HCT116 (cell line): Measurements from ENCODE around the gene CYTIP. TPM values are rescaled to one million over a fixed set of nuclear protein-coding genes. Genes with fewer than 3 reads are reported as not detected.

Experiments
- ATAC-seq: fragments of 200-7000 bp; cut with Tn5 transposase; 2 replicates; pipeline ENCODE4 v1.9.1; 2020; ENCODE audit warnings: mild to moderate bottlenecking, moderate library complexity
- BruUV-seq: library from RNA; stranded (reverse); fragments of 400-500 nt; replicated peaks from 2 replicates; lab custom pipeline; 2021; lab: Mats Ljungman, UMichigan
- CTCF ChIA-PET: fragments of 300-600 bp; sonication (Branson Sonifier 250); formaldehyde crosslinking; loops from one replicate; lab custom pipeline; 2021; ENCODE audit warnings: antibody characterized with exemption; lab: Charles Lee
- POLR2A ChIA-PET: fragments of 300-600, 350-600 bp; sonication (Branson Sonifier 250); formaldehyde crosslinking; loops from one replicate; lab custom pipeline; 2021; ENCODE audit warnings: antibody characterized with exemption; lab: Charles Lee
- RAD21 ChIA-PET, 2 experiments: fragments of 300-600 bp; sonication (Branson Sonifier 250); formaldehyde crosslinking; loops; one replicate each; lab custom pipeline; 2023; ENCODE audit warnings: low total read pairs in 2 of 2; ENCODE audit not compliant: uncharacterized antibody in 2 of 2, unreplicated experiment in 2 of 2, low non-redundant PET in 1 of 2; lab: Charles Lee
- DNase-seq: peaks from one replicate; pipeline ENCODE4 v3.0.0-alpha.2; 2010; ENCODE audit warnings: low read depth, low spot score
- H2AFZ ChIP-seq: fragments of 200-600 bp; shearing (Covaris generic), sonication (generic); 2 replicates; pipeline ENCODE4 v1.6.1; 2017; ENCODE audit warnings: low read depth, mixed run types, mixed read lengths, antibody characterized with exemption, low read length; ENCODE audit not compliant: poor library complexity, severe bottlenecking
- H3K27ac ChIP-seq: 2 replicates; pipeline ENCODE4 v1.5.1; 2012; ENCODE audit warnings: low read depth, low read length
- H3K27me3 ChIP-seq: fragments of 200-600 bp; sonication (generic); 2 replicates; pipeline ENCODE4 v1.6.1; 2016; ENCODE audit warnings: mixed run types, low read length, mixed read lengths; ENCODE audit not compliant: insufficient read depth
- H3K36me3 ChIP-seq, 2 experiments: fragments of 200-500 bp in 1 of 2; fragments of 200-600 bp in 1 of 2; sonication (Bioruptor generic) in 1 of 2; sonication (generic) in 1 of 2; 2 replicates each; pipeline versions ENCODE4 v1.5.1 to v1.6.1; 2014 to 2016; ENCODE audit warnings: low read length in 2 of 2, inconsistent platforms in 1 of 2, mixed read lengths in 1 of 2, mixed run types in 1 of 2; ENCODE audit not compliant: insufficient read depth in 2 of 2, control insufficient read depth in 1 of 2
- H3K4me1 ChIP-seq, 2 experiments: fragments of 200-600 bp in 1 of 2; sonication (generic) in 1 of 2; 2 replicates each; pipeline versions ENCODE4 v1.5.1 to v1.6.1; 2012 to 2017; ENCODE audit warnings: low read length in 2 of 2, inconsistent platforms in 1 of 2, mild to moderate bottlenecking in 1 of 2, mixed read lengths in 1 of 2, mixed run types in 1 of 2, moderate library complexity in 1 of 2; ENCODE audit not compliant: insufficient read depth in 2 of 2, control insufficient read depth in 1 of 2
- H3K4me2 ChIP-seq: fragments of 200-600 bp; sonication (generic); 2 replicates; pipeline ENCODE4 v1.6.1; 2017; ENCODE audit warnings: mixed run types, low read length, mixed read lengths
- H3K4me3 ChIP-seq, 2 experiments: fragments of 200-600 bp in 1 of 2; sonication (generic) in 1 of 2; replicated peaks in 1 of 2; 2 replicates each; pipeline ENCODE4 v1.5.1; 2011 to 2016; ENCODE audit warnings: low read length in 2 of 2, control low read depth in 1 of 2, low read depth in 1 of 2, mild to moderate bottlenecking in 1 of 2, mixed read lengths in 1 of 2, mixed run types in 1 of 2
- H3K79me2 ChIP-seq: fragments of 200-600 bp; sonication (generic); 2 replicates; pipeline ENCODE4 v1.6.1; 2017; ENCODE audit warnings: mild to moderate bottlenecking, mixed run types, low read length, moderate library complexity, mixed read lengths; ENCODE audit not compliant: insufficient read depth
- H3K9ac ChIP-seq: fragments of 200-600 bp; sonication (generic); 2 replicates; pipeline ENCODE4 v1.6.1; 2016; ENCODE audit warnings: low read length, mixed read lengths
- H3K9me2 ChIP-seq: fragments of 200-600 bp; sonication (generic), shearing (Covaris generic); 2 replicates; pipeline ENCODE4 v1.6.1; 2017; ENCODE audit warnings: mixed run types, mild to moderate bottlenecking, moderate library complexity; ENCODE audit not compliant: insufficient read depth
- H3K9me3 ChIP-seq, 2 experiments: fragments of 200-500 bp in 1 of 2; fragments of 200-600 bp in 1 of 2; sonication (Bioruptor generic) in 1 of 2; sonication (generic) in 1 of 2; 2 replicates each; pipeline ENCODE4 v1.6.1; 2014 to 2017; ENCODE audit warnings: low read length in 2 of 2, mixed read lengths in 2 of 2, inconsistent platforms in 1 of 2, low read depth in 1 of 2, mild to moderate bottlenecking in 1 of 2, mixed run types in 1 of 2, moderate library complexity in 1 of 2; ENCODE audit not compliant: control insufficient read depth in 1 of 2, insufficient read depth in 1 of 2
- H4K20me1 ChIP-seq: fragments of 200-600 bp; sonication (generic), shearing (Covaris generic); 2 replicates; pipeline ENCODE4 v1.6.1; 2017; ENCODE audit warnings: mixed run types, mild to moderate bottlenecking, moderate library complexity; ENCODE audit not compliant: insufficient read depth
- ATF3 ChIP-seq: IDR thresholded peaks from 2 replicates; pipeline ENCODE4 v1.6.1; 2012
- CEBPB ChIP-seq: IDR thresholded peaks from 2 replicates; pipeline ENCODE4 v1.6.1; 2012; ENCODE audit warnings: low read depth
- CTCF ChIP-seq, 3 experiments: fragments of 200-600 bp in 1 of 3; sonication (generic) in 1 of 3; IDR thresholded peaks in 2 of 3; conservative IDR thresholded peaks in 1 of 3; 2 replicates each; pipeline ENCODE4 v1.5.1; 2012 to 2017; ENCODE audit warnings: low read depth in 2 of 3, low read length in 2 of 3, antibody characterized with exemption in 1 of 3, borderline replicate concordance in 1 of 3, control low read depth in 1 of 3, mild to moderate bottlenecking in 1 of 3, mixed read lengths in 1 of 3, mixed run types in 1 of 3, moderate library complexity in 1 of 3; ENCODE audit not compliant: insufficient read depth in 1 of 3
- ELF1 ChIP-seq: IDR thresholded peaks from 2 replicates; pipeline ENCODE4 v1.6.1; 2012; ENCODE audit warnings: low read depth, borderline replicate concordance
- EZH2 ChIP-seq: fragments of 200-600 bp; sonication (generic); IDR thresholded peaks from 2 replicates; pipeline ENCODE4 v1.6.1; 2017; ENCODE audit warnings: antibody characterized with exemption, mixed run types
- FOSL1 ChIP-seq: IDR thresholded peaks from 2 replicates; pipeline ENCODE4 v1.6.1; 2012; ENCODE audit warnings: low read depth
- JUND ChIP-seq: IDR thresholded peaks from 2 replicates; pipeline ENCODE4 v1.6.1; 2012
- MAX ChIP-seq: IDR thresholded peaks from 2 replicates; pipeline ENCODE4 v1.6.1; 2012
- POLR2A ChIP-seq: IDR thresholded peaks from 2 replicates; pipeline ENCODE4 v1.7.0; 2011; ENCODE audit warnings: borderline replicate concordance; ENCODE audit not compliant: insufficient read depth, insufficient read length; ENCODE audit errors: extremely low read depth
- POLR2AphosphoS5 ChIP-seq: IDR thresholded peaks from 2 replicates; pipeline ENCODE4 v1.6.1; 2011; ENCODE audit warnings: mild to moderate bottlenecking, low read depth, low read length, moderate library complexity
- RAD21 ChIP-seq: IDR thresholded peaks from 2 replicates; pipeline ENCODE4 v1.6.1; 2012; ENCODE audit warnings: low read depth, mild to moderate bottlenecking
- REST ChIP-seq: IDR thresholded peaks from 2 replicates; pipeline ENCODE4 v1.6.1; 2012; ENCODE audit warnings: low read depth
- SRF ChIP-seq: IDR thresholded peaks from 2 replicates; pipeline ENCODE4 v1.6.1; 2012; ENCODE audit warnings: low read depth
- TCF7L2 ChIP-seq: IDR thresholded peaks from 2 replicates; pipeline ENCODE4 v1.7.0; 2011; ENCODE audit warnings: borderline replicate concordance, inconsistent platforms; ENCODE audit not compliant: insufficient read depth, insufficient read length; ENCODE audit errors: extremely low read depth
- YY1 ChIP-seq: IDR thresholded peaks from 2 replicates; pipeline ENCODE4 v1.6.1; 2011; ENCODE audit warnings: low read length, low read depth, moderate library complexity, mild to moderate bottlenecking; ENCODE audit not compliant: insufficient replicate concordance; ENCODE audit errors: extremely low read depth
- ZBTB33 ChIP-seq: IDR thresholded peaks from 2 replicates; pipeline ENCODE4 v1.6.1; 2011; ENCODE audit warnings: mild to moderate bottlenecking, low read length, moderate library complexity; ENCODE audit not compliant: insufficient replicate concordance; ENCODE audit errors: extremely low read depth
- ZNF274 ChIP-seq: fragments of 200-500 bp; sonication (Bioruptor generic); IDR thresholded peaks from 2 replicates; pipeline ENCODE4 v1.6.1; 2014; ENCODE audit warnings: mild to moderate bottlenecking, low read depth, low read length, inconsistent platforms
- intact Hi-C: fragments of 100-400 bp; cut with micrococcal nuclease; formaldehyde crosslinking; loops from 2 replicates; pipeline ENCODE4 v1.10.0; 2022
- total RNA-seq: library from RNA; stranded (reverse); gene quantifications from one replicate; pipeline ENCODE4 v1.2.1, GENCODE V29; 2021; ENCODE audit not compliant: unreplicated experiment

CYTIP gene
- total RNA-seq, 1 experiment from 2014 or later: 0.64 TPM

- ChIA-PET RAD21 (no interaction called here), POLR2A (no interaction called here), CTCF (no interaction called here)
- no peak overlapping the region for H3K4me2 ChIP-seq
- ATAC-seq (no peak), DNase-seq (no peak)
- H4K20me1 ChIP-seq: no peaks in the 10 kb centered on the region
- H3K27me3 ChIP-seq: no peaks in the 10 kb centered on the region
- H3K79me2 ChIP-seq: no peaks in the 10 kb centered on the region
- H3K9me3 ChIP-seq: no peaks in the 10 kb centered on the region
- H3K36me3 ChIP-seq: no peaks in the 10 kb centered on the region
- H3K4me3 ChIP-seq: no peak overlapping the region
- no peaks in the 10 kb centered on the region; the same call in 1 of the 2 replicates for H3K9me2 ChIP-seq
- TF ChIP-seq POLR2A (no peak), MAX (no peak), SRF (no peak), EZH2 (no peak), ZBTB33 (no peak), YY1 (no peak), ELF1 (no peak), CEBPB (no peak), ATF3 (no peak), REST (no peak), ZNF274 (no peak), JUND (no peak), FOSL1 (no peak), TCF7L2 (no peak), CTCF (IDR thresholded peaks at IDR 0.05 in 2 of 3, conservative IDR thresholded peaks at IDR 0.05 in 1 of 3; ENCODE audit: borderline replicate concordance in 1 of 3, insufficient read depth in 1 of 3, low read depth in 2 of 3, low read length in 2 of 3) (no peak), RAD21 (no peak), POLR2AphosphoS5 (no peak)
- no peak overlapping the region for H3K27ac ChIP-seq
- no peak overlapping the region for H3K9ac ChIP-seq
- intact Hi-C loops: no loop called here
- no TSS peak for BruUV-seq
- H2AFZ ChIP-seq: no peak overlapping the region
- no peaks in the 10 kb centered on the region for H3K4me1 ChIP-seq
Measured at GRCh38 chr2:157395811-157396210, 48.1 kb downstream of the CYTIP start.
